ENCODE results near the gene LPCAT4. TPM values are rescaled to one million over a fixed set of nuclear protein-coding genes. Genes with fewer than 3 reads are reported as not detected.

Gene LPCAT4
- total and polyA plus RNA-seq, 2 of the 8 experiments (the other 6 are each of a cell fraction or from before 2014, with no cell fraction given), result 69.3 to 109 TPM

GRCh38 chr15:34370643-34371042 is 3.6 kb upstream of the LPCAT4 start:
- peaks cover 2 to 11% of the 10 kb centered on the region in 2 experiments; a peak in 3 of 4 replicates for H3K9me3 ChIP-seq (ENCODE audit: insufficient read depth in 2 of 2, low read depth in 1 of 2, low read length in 1 of 2)
- no peak overlapping the region for H3K4ac ChIP-seq (replicated peaks; ENCODE audit: insufficient read length, low read depth, low read length)
- H4K91ac ChIP-seq (replicated peaks; ENCODE audit: insufficient read length, low read length), result no peak overlapping the region
- H4K5ac ChIP-seq (ENCODE audit: insufficient read length, low read depth, low read length), result no peak overlapping the region
- H3K27me3 ChIP-seq (replicated peaks in 1 of 4; ENCODE audit: control insufficient read depth in 3 of 4, extremely low read depth in 1 of 4, insufficient read depth in 3 of 4, low read length in 3 of 4), result no peaks in the 10 kb centered on the region
- no peak overlapping the region for H3K23ac ChIP-seq (ENCODE audit: insufficient read length)
- no peak overlapping the region for H3K14ac ChIP-seq (ENCODE audit: insufficient read length)
- H3K4me3 ChIP-seq (ENCODE audit: extremely low read depth in 1 of 4, insufficient read depth in 2 of 4, low read depth in 3 of 4, low read length in 4 of 4), result no peak overlapping the region
- CTCF ChIA-PET (ENCODE audit: partially characterized antibody), result no interaction called here
- H3K56ac ChIP-seq (replicated peaks; ENCODE audit: insufficient read length, low read depth, low read length), result no peak overlapping the region
- H4K8ac ChIP-seq (ENCODE audit: extremely low read depth, insufficient read depth, low read length), result no peak overlapping the region
- H3K4me1 ChIP-seq (replicated peaks in 1 of 4; ENCODE audit: control insufficient read depth in 3 of 4, insufficient read depth in 4 of 4, low read length in 3 of 4), result peaks cover 1 to 5% (median 4%) of the 10 kb centered on the region in 4 experiments; a peak in 6 of 7 replicates
- H2BK20ac ChIP-seq (ENCODE audit: low read length), result no peak overlapping the region
- no peak overlapping the region for H2BK12ac ChIP-seq (ENCODE audit: low read depth, low read length)
- no peak overlapping the region for H3K27ac ChIP-seq (ENCODE audit: low read depth, low read length)
- no peak overlapping the region for H3K4me2 ChIP-seq (ENCODE audit: insufficient read depth in 1 of 2, low read depth in 2 of 2, low read length in 2 of 2)
- no peak for TF ChIP-seq RBBP5 (IDR thresholded peaks at IDR 0.05; ENCODE audit: borderline replicate concordance, low read depth, low read length)
- POLR2A ChIA-PET (ENCODE audit: partially characterized antibody), result no interaction called here
- H3K79me1 ChIP-seq (ENCODE audit: low read depth, low read length), result peaks cover 4% of the 10 kb centered on the region; the same call in 1 of the 2 replicates
- no peak for DNase-seq (ENCODE audit: low read depth in 1 of 2, low spot score in 2 of 2)
- no peak overlapping the region for H2BK15ac ChIP-seq (ENCODE audit: low read length)
- H2AFZ ChIP-seq (ENCODE audit: low read length), result no peak overlapping the region
- H3K79me2 ChIP-seq (ENCODE audit: control insufficient read depth in 1 of 2, insufficient read depth in 2 of 2, low read length in 2 of 2), result peaks cover 0 to 7% of the 10 kb centered on the region in 2 experiments; a peak in 3 of 4 replicates
- no peak overlapping the region for H2BK5ac ChIP-seq (ENCODE audit: low read depth, low read length)
- WGBS, 2 experiments (ENCODE audit: extremely low coverage in 1 of 2, insufficient coverage in 1 of 2, insufficient read length in 1 of 2, insufficient replicate concordance in 2 of 2, low coverage in 1 of 2, low lambda C conversion rate in 2 of 2, missing lambda C conversion rate in 1 of 2), result 0% methylated on average over 2 of the region's 2 CpGs; no CpG with 5 or more reads in 1 of the 2 experiments
- peaks cover 4% of the 10 kb centered on the region; the same call in 1 of the 2 replicates for H3K23me2 ChIP-seq (ENCODE audit: low read depth, low read length)
- no peaks in the 10 kb centered on the region for H3K36me3 ChIP-seq (ENCODE audit: control insufficient read depth in 2 of 4, insufficient read depth in 4 of 4, low read length in 3 of 4)
- no peak for FAIRE-seq
- H4K20me1 ChIP-seq (replicated peaks in 1 of 2; ENCODE audit: control insufficient read depth in 1 of 2, insufficient read depth in 2 of 2, low read length in 2 of 2), result peaks cover under 1 to 5% of the 10 kb centered on the region in 2 experiments
- H2BK120ac ChIP-seq (replicated peaks; ENCODE audit: low read depth, low read length), result no peak overlapping the region
- no peak overlapping the region for H3K18ac ChIP-seq (ENCODE audit: extremely low read depth, low read length)
- H3K9ac ChIP-seq (replicated peaks in 1 of 4; ENCODE audit: extremely low read depth in 1 of 4, low read depth in 3 of 4, low read length in 3 of 4), result no peak overlapping the region
- H2AK5ac ChIP-seq (ENCODE audit: low read depth, low read length), result no peak overlapping the region

All from H1 (cell line).